HepG2 (cell line): Measurements from ENCODE around the gene NOTUM. TPM values are rescaled to one million over a fixed set of nuclear protein-coding genes. Genes with fewer than 3 reads are reported as not detected.

Source experiments
- ARHGAP35 ChIP-seq: sonication (generic); formaldehyde crosslinking; IDR thresholded peaks from 2 replicates; pipeline ENCODE4 v1.9.0; 2022; ENCODE audit warnings: mild to moderate bottlenecking, inconsistent platforms, moderate library complexity, missing genetic modification reagents, borderline replicate concordance
- CBFB ChIP-seq: sonication (generic); formaldehyde crosslinking; IDR thresholded peaks from 2 replicates; pipeline ENCODE4 v1.4.0; 2020; ENCODE audit warnings: missing genetic modification reagents
- DMAP1 ChIP-seq: IDR thresholded peaks from 2 replicates; pipeline ENCODE4 v1.6.1; 2016
- HMG20A ChIP-seq: IDR thresholded peaks from 2 replicates; pipeline ENCODE4 v1.6.1; 2016; ENCODE audit warnings: borderline replicate concordance
- HNF4A ChIP-seq: sonication (generic); formaldehyde crosslinking; IDR thresholded peaks from 2 replicates; pipeline ENCODE4 v1.4.0; 2020; ENCODE audit warnings: missing genetic modification reagents
- KDM5B ChIP-seq: sonication (generic); formaldehyde crosslinking; IDR thresholded peaks from 2 replicates; pipeline ENCODE4 v1.4.0; 2020; ENCODE audit warnings: missing genetic modification reagents, mild to moderate bottlenecking, borderline replicate concordance
- MTA3 ChIP-seq: sonication (generic); formaldehyde crosslinking; IDR thresholded peaks from 2 replicates; pipeline ENCODE4 v1.4.0; 2020; ENCODE audit warnings: missing genetic modification reagents
- MYC ChIP-seq: sonication (generic); formaldehyde crosslinking; IDR thresholded peaks from 2 replicates; pipeline ENCODE4 v1.9.0; 2021; ENCODE audit warnings: missing genetic modification reagents, borderline replicate concordance
- POGZ ChIP-seq: sonication (generic); formaldehyde crosslinking; IDR thresholded peaks from 2 replicates; pipeline ENCODE4 v1.4.0; 2020; ENCODE audit warnings: mild to moderate bottlenecking, missing genetic modification reagents
- POLR2AphosphoS2 ChIP-seq: IDR thresholded peaks from 2 replicates; pipeline ENCODE4 v1.6.1; 2011; ENCODE audit warnings: low read depth, low read length, improper control_type of control experiment
- TAF15 ChIP-seq: fragments of 200-400 bp; formaldehyde crosslinking; IDR thresholded peaks from one replicate; pipeline ENCODE4 v1.6.1; 2018; ENCODE audit warnings: mild to moderate bottlenecking, low read depth, low read length; ENCODE audit not compliant: poor library complexity, severe bottlenecking
- XRCC5 ChIP-seq: fragments of 200-400 bp; formaldehyde crosslinking; optimal IDR thresholded peaks from 2 replicates; pipeline ENCODE3; 2017; ENCODE audit warnings: mild to moderate bottlenecking, low read length
- ZNF280D ChIP-seq: sonication (generic); formaldehyde crosslinking; IDR thresholded peaks from 2 replicates; pipeline ENCODE4 v1.5.1; 2020; ENCODE audit warnings: mild to moderate bottlenecking, missing genetic modification reagents
- ZNF430 ChIP-seq: sonication (generic); formaldehyde crosslinking; IDR thresholded peaks from 2 replicates; pipeline ENCODE4 v1.9.0; 2021; ENCODE audit warnings: mild to moderate bottlenecking, missing genetic modification reagents
- ZNF614 ChIP-seq: IDR thresholded peaks from 2 replicates; pipeline ENCODE4 v1.6.1; 2018; ENCODE audit warnings: missing biosample characterization, missing genetic modification reagents, inconsistent platforms, borderline replicate concordance
- ZNF687 ChIP-seq: sonication (generic); formaldehyde crosslinking; IDR thresholded peaks from 2 replicates; pipeline ENCODE4 v1.5.1; 2020; ENCODE audit warnings: mild to moderate bottlenecking, missing genetic modification reagents, moderate library complexity
- ZNF7 ChIP-seq: IDR thresholded peaks from 2 replicates; pipeline ENCODE4 v1.6.1; 2016; ENCODE audit warnings: missing biosample characterization, missing genetic modification reagents
- ZNF770 ChIP-seq: sonication (generic); formaldehyde crosslinking; IDR thresholded peaks from 2 replicates; pipeline ENCODE4 v1.5.0; 2020; ENCODE audit warnings: mild to moderate bottlenecking, missing genetic modification reagents
- polyA plus RNA-seq, 8 experiments: library from polyadenylated mRNA; depleted of rRNA in 3 of 8; stranded (reverse) in 7 of 8; unstranded in 1 of 8; fragments of >200 nt; fragmentation: Illumina TruSeq in 4 of 8; extraction: Trizol in 4 of 8; gene quantifications; 2 replicates each; pipeline versions ENCODE4 v1.2.1 to v1.2.3, GENCODE V29; 2011 to 2016; ENCODE audit warnings: low read depth in 4 of 8, missing spikeins in 1 of 8, mixed read lengths in 1 of 8; ENCODE audit not compliant: insufficient read depth in 1 of 8
- total RNA-seq, 5 experiments: library from RNA; depleted of rRNA; stranded (reverse); fragments of >200 nt; fragmentation: Illumina TruSeq; extraction: Trizol; gene quantifications; 2 replicates each; pipeline ENCODE4 v1.2.3, GENCODE V29; 2016; ENCODE audit warnings: low read depth in 1 of 5
- TF ChIP-seq, protein P1 (sequence below): sonication (generic); formaldehyde crosslinking; IDR thresholded peaks from 2 replicates; pipeline ENCODE4 v1.4.0; 2020; ENCODE audit warnings: missing genetic modification reagents, low read depth, mild to moderate bottlenecking, borderline replicate concordance

NOTUM gene
- total and polyA plus RNA-seq, 2 of the 13 experiments (the other 11 are each of a cell fraction or from before 2014, with no cell fraction given): 150 to 160 TPM

GRCh38 chr17:81926451-81927151 lies 34.4 kb downstream of the NOTUM start (continued):
- TF ChIP-seq ZNF7 (CRISPR knock-in tag) (no peak), MTA3 (no peak), HNF4A (CRISPR knock-in tag) (peak; percentile 80), HMG20A (no peak; the same call in 1 of the 2 replicates), TAF15 (peak; percentile 71), POLR2AphosphoS2 (no peak), ZNF614 (CRISPR knock-in tag) (peak; percentile 17; the same call in 1 of the 2 replicates), ARHGAP35 (CRISPR knock-in tag) (no peak), ZNF430 (CRISPR knock-in tag) (peak; percentile 70; the same call in 1 of the 2 replicates), CBFB (CRISPR knock-in tag) (peak; percentile 45; the same call in 1 of the 2 replicates), ZNF280D (CRISPR knock-in tag) (no peak), XRCC5 (peak; percentile 54), KDM5B (CRISPR knock-in tag) (0 out of 2 replicates have a peak, but pooled peaks have one; percentile 18), ZNF687 (peak; percentile 93), POGZ (peak; percentile 59; the same call in 1 of the 2 replicates), DMAP1 (CRISPR knock-in tag) (peak; percentile 46; the same call in 1 of the 2 replicates), ZNF770 (0 out of 2 replicates have a peak, but pooled peaks have one; percentile 24), MYC (CRISPR knock-in tag) (peak; percentile 74; the same call in 1 of the 2 replicates)
- TF ChIP-seq, protein P1, sequence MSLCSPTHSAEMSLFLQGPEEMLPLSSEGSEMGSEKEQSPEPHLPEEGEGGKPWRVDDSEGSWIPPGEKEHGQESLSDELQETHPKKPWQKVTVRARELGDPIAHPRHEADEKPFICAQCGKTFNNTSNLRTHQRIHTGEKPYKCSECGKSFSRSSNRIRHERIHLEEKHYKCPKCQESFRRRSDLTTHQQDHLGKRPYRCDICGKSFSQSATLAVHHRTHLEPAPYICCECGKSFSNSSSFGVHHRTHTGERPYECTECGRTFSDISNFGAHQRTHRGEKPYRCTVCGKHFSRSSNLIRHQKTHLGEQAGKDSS (CRISPR knock-in tag): peak; percentile 44; the same call in 1 of the 2 replicates
